ENCODE data around the gene RFT1.

The RFT1 gene

GRCh38 chr3:53131096-53131495 is 861 bp upstream of the RFT1 start:
- H3K4me2 ChIP-seq (ENCODE audit: low read depth, low read length) = peak overlapping the region; percentile 73
- TF ChIP-seq EZH2 (optimal IDR thresholded peaks at IDR 0.05; ENCODE audit: low read depth, low read length) = no peak
- TF ChIP-seq CTCF (IDR thresholded peaks at IDR 0.05; ENCODE audit: low read length) = no peak
- no peak for TF ChIP-seq EZH2phosphoT487 (IDR thresholded peaks at IDR 0.05; ENCODE audit: low read length)
- DNase-seq = no peak
- H2AFZ ChIP-seq (ENCODE audit: low read length) = peak overlapping the region; percentile 89
- H3K79me2 ChIP-seq (ENCODE audit: low read length) = peaks cover 22% of the 10 kb centered on the region
- no peaks in the 10 kb centered on the region for H3F3A ChIP-seq (ENCODE audit: insufficient read depth, low read length)
- peaks cover 15% of the 10 kb centered on the region for H3K4me1 ChIP-seq (ENCODE audit: low read length)
- no peaks in the 10 kb centered on the region for H4K20me1 ChIP-seq (ENCODE audit: insufficient read depth, low read length)
- H3K4me3 ChIP-seq (ENCODE audit: low read length) = peak overlapping the region; percentile 96
- H3K36me3 ChIP-seq (replicated peaks; ENCODE audit: insufficient read depth, low read length) = no peaks in the 10 kb centered on the region
- no peaks in the 10 kb centered on the region for H3K27me3 ChIP-seq (replicated peaks; ENCODE audit: insufficient read depth, low read length)
- peak overlapping the region; percentile 99; the same call in 1 of the 2 replicates for H3K9ac ChIP-seq (ENCODE audit: low read length)
- peak overlapping the region; percentile 44; the same call in 1 of the 2 replicates for H3K27ac ChIP-seq (ENCODE audit: low read length)
- H3K9me3 ChIP-seq (replicated peaks; ENCODE audit: insufficient read depth, low read length) = no peaks in the 10 kb centered on the region
- H3K9me2 ChIP-seq (replicated peaks; ENCODE audit: insufficient read depth, low read length) = no peaks in the 10 kb centered on the region

- no peak for TF ChIP-seq CTCF (IDR thresholded peaks at IDR 0.05; ENCODE audit: low read length)
- TF ChIP-seq EZH2phosphoT487 (IDR thresholded peaks at IDR 0.05; ENCODE audit: low read length) = no peak
- no peak for TF ChIP-seq EZH2 (optimal IDR thresholded peaks at IDR 0.05; ENCODE audit: low read depth, low read length)
- Histone ChIP-seq H3K9me3 (replicated peaks; ENCODE audit: insufficient read depth, low read length) (no peaks in the 10 kb centered on the region), H3K27me3 (replicated peaks; ENCODE audit: insufficient read depth, low read length) (no peaks in the 10 kb centered on the region), H4K20me1 (ENCODE audit: insufficient read depth, low read length) (no peaks in the 10 kb centered on the region), H3K36me3 (replicated peaks; ENCODE audit: insufficient read depth, low read length) (no peaks in the 10 kb centered on the region), H3K4me2 (ENCODE audit: low read depth, low read length) (peak overlapping the region; percentile 73), H3K9ac (ENCODE audit: low read length) (peak overlapping the region; percentile 99), H3K27ac (ENCODE audit: low read length) (no peak overlapping the region), H3K4me1 (ENCODE audit: low read length) (peaks cover 15% of the 10 kb centered on the region), H3F3A (ENCODE audit: insufficient read depth, low read length) (no peaks in the 10 kb centered on the region), H3K4me3 (ENCODE audit: low read length) (peak overlapping the region; percentile 96), H3K9me2 (replicated peaks; ENCODE audit: insufficient read depth, low read length) (no peaks in the 10 kb centered on the region), H2AFZ (ENCODE audit: low read length) (peak overlapping the region; percentile 89), H3K79me2 (ENCODE audit: low read length) (peaks cover 22% of the 10 kb centered on the region)
- no peak for DNase-seq
Measured at GRCh38 chr3:53129344-53129743, 891 bp downstream of the RFT1 start.

GRCh38 chr3:53126601-53127000 is 3.6 kb downstream of the RFT1 start:
- Histone ChIP-seq H4K20me1 (ENCODE audit: insufficient read depth, low read length) (no peaks in the 10 kb centered on the region), H2AFZ (ENCODE audit: low read length) (no peak overlapping the region), H3K27me3 (replicated peaks; ENCODE audit: insufficient read depth, low read length) (no peaks in the 10 kb centered on the region), H3K9ac (ENCODE audit: low read length) (no peak overlapping the region), H3K4me3 (ENCODE audit: low read length) (no peak overlapping the region), H3F3A (ENCODE audit: insufficient read depth, low read length) (no peaks in the 10 kb centered on the region), H3K4me2 (ENCODE audit: low read depth, low read length) (no peak overlapping the region), H3K79me2 (ENCODE audit: low read length) (peaks cover 22% of the 10 kb centered on the region), H3K9me2 (replicated peaks; ENCODE audit: insufficient read depth, low read length) (no peaks in the 10 kb centered on the region), H3K36me3 (replicated peaks; ENCODE audit: insufficient read depth, low read length) (0 out of 2 replicates have a peak, but pooled peaks cover 4% of the 10 kb centered on the region), H3K9me3 (replicated peaks; ENCODE audit: insufficient read depth, low read length) (no peaks in the 10 kb centered on the region), H3K4me1 (ENCODE audit: low read length) (peaks cover 15% of the 10 kb centered on the region), H3K27ac (ENCODE audit: low read length) (no peak overlapping the region)
- TF ChIP-seq EZH2 (optimal IDR thresholded peaks at IDR 0.05; ENCODE audit: low read depth, low read length) (no peak), CTCF (IDR thresholded peaks at IDR 0.05; ENCODE audit: low read length) (no peak), EZH2phosphoT487 (IDR thresholded peaks at IDR 0.05; ENCODE audit: low read length) (no peak)
- no peak for DNase-seq
